HepG2 (cell line): ENCODE measurements around the gene BEX5.

Experiments
- CHD4 ChIP-seq: fragments of 200-600 bp; sonication (generic); IDR thresholded peaks from 2 replicates; pipeline ENCODE4 v1.7.0; 2017; ENCODE audit warnings: mild to moderate bottlenecking, low read length, borderline replicate concordance
- CTCF ChIP-seq: sonication (generic); formaldehyde crosslinking; IDR thresholded peaks from 2 replicates; pipeline ENCODE4 v1.5.0; 2020; ENCODE audit warnings: mild to moderate bottlenecking, missing genetic modification reagents, moderate library complexity
- IRF2 ChIP-seq: IDR thresholded peaks from 2 replicates; pipeline ENCODE4 v1.6.1; 2018; ENCODE audit warnings: missing genetic modification reagents, missing compliant biosample characterization
- LCORL ChIP-seq, 2 experiments: fragments of 450-650 bp in 1 of 2; sonication (generic) in 1 of 2; formaldehyde crosslinking in 1 of 2; IDR thresholded peaks; 2 replicates each; pipeline versions ENCODE4 v1.5.0 to v1.6.1; 2017 to 2020; ENCODE audit warnings: antibody characterized with exemption in 1 of 2, missing genetic modification reagents in 1 of 2
- PLSCR1 ChIP-seq: sonication (generic); formaldehyde crosslinking; IDR thresholded peaks from 2 replicates; pipeline ENCODE4 v1.5.0; 2020; ENCODE audit warnings: missing genetic modification reagents, mild to moderate bottlenecking, borderline replicate concordance
- YY1 ChIP-seq: IDR thresholded peaks from 2 replicates; pipeline ENCODE4 v1.6.1; 2011; ENCODE audit warnings: low read length, low read depth, moderate library complexity, mild to moderate bottlenecking; ENCODE audit not compliant: insufficient read depth, insufficient replicate concordance
- ZBTB40 ChIP-seq, 2 experiments: fragments of 450-650 bp in 1 of 2; sonication (generic) in 1 of 2; formaldehyde crosslinking in 1 of 2; IDR thresholded peaks; 2 replicates each; pipeline versions ENCODE4 v1.6.1 to v1.8.0; 2016 to 2022; ENCODE audit warnings: antibody characterized with exemption in 1 of 2, mild to moderate bottlenecking in 1 of 2, missing genetic modification reagents in 1 of 2
- ZNF749 ChIP-seq: sonication (generic); formaldehyde crosslinking; IDR thresholded peaks from 2 replicates; pipeline ENCODE4 v1.8.0; 2022; ENCODE audit warnings: mild to moderate bottlenecking, missing genetic modification reagents, moderate library complexity, borderline replicate concordance

GRCh38 chrX:102154900-102155805 is 624 bp downstream of the BEX5 start:
- TF ChIP-seq ZBTB40 (IDR thresholded peaks at IDR 0.05) = no peak
- TF ChIP-seq ZBTB40 (CRISPR knock-in tag; IDR thresholded peaks at IDR 0.05) = no peak
- TF ChIP-seq YY1 = no peak
- TF ChIP-seq ZNF749 (CRISPR knock-in tag) = no peak
- TF ChIP-seq IRF2 (CRISPR knock-in tag) = no peak
- TF ChIP-seq CHD4 = no peak
- no peak for TF ChIP-seq LCORL (IDR thresholded peaks at IDR 0.05)
- TF ChIP-seq LCORL (CRISPR knock-in tag; IDR thresholded peaks at IDR 0.05) = no peak
- TF ChIP-seq CTCF = no peak
- TF ChIP-seq PLSCR1 (CRISPR knock-in tag) = no peak
